ENCODE measurements around the gene TBX2.
A peak's percentile ranks its signal among the peaks of the same experiment; 100 is the strongest.

TBX2 gene

DNA sequence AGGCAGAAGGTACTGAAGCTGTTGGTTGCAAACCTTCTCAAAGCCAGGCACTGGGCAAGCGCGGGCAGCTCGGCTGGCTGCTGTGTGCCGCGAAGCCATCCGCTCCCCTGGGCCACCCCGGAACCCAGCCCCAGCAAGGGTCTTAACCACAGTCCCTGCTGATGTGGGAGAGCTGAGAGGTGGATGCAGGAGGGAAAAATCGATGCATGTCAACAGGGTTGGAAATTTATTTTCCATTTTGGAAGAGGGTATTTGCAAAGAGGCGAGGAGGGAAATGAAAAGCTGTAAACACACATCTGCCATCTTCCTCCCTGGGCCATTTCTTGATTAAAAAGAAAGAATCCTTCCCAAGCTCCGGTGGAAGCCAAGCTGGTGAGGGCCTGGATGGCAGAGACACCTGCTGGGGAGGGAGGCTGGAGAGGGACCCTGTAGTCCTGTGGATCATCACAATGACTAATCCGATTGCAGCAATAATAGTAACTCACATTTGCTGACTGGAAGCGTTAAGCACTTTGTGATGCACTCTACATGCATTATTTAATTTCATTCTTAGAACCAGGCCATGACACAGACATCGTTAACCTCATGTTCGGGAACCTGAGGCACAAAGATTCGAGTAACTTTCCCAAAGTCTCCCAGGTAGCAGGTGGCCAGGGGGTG is 13.9 kb upstream of the TBX2 start:
- no peak overlapping the region for H3K4me3 ChIP-seq (ENCODE audit: low read length)
- DNase-seq (ENCODE audit: low read depth): no peak
- TF ChIP-seq, protein P1, sequence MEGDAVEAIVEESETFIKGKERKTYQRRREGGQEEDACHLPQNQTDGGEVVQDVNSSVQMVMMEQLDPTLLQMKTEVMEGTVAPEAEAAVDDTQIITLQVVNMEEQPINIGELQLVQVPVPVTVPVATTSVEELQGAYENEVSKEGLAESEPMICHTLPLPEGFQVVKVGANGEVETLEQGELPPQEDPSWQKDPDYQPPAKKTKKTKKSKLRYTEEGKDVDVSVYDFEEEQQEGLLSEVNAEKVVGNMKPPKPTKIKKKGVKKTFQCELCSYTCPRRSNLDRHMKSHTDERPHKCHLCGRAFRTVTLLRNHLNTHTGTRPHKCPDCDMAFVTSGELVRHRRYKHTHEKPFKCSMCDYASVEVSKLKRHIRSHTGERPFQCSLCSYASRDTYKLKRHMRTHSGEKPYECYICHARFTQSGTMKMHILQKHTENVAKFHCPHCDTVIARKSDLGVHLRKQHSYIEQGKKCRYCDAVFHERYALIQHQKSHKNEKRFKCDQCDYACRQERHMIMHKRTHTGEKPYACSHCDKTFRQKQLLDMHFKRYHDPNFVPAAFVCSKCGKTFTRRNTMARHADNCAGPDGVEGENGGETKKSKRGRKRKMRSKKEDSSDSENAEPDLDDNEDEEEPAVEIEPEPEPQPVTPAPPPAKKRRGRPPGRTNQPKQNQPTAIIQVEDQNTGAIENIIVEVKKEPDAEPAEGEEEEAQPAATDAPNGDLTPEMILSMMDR (conservative IDR thresholded peaks at IDR 0.05; ENCODE audit: low read length): no peak

DNA sequence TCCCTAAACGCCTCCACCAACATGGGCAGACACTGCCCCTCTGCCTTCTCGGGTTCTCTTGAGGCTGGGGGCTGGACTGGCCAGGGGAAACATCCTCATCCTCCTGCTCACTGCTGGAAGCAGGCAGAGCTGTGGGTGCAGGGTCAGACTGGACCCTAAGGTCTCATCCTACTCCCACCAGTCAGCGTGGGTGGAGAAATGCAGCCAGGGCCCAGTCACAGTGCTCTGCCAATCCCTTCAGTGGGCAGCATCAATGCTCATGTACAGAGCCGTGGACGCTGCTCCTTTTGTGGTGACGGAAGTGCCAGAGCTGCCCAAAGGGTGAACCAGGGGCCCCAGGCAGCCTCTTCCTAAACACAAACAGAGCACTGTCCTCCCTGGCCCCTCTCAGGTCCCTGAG is 13.4 kb upstream of the TBX2 start:
- TF ChIP-seq, protein P1 (conservative IDR thresholded peaks at IDR 0.05; ENCODE audit: low read length): no peak
- H3K4me3 ChIP-seq (ENCODE audit: low read length): no peak overlapping the region
- no peak for DNase-seq (ENCODE audit: low read depth)

- DNase-seq (ENCODE audit: low read depth): no peak
- H3K4me3 ChIP-seq (ENCODE audit: low read length): no peak overlapping the region
- TF ChIP-seq, protein P1 (conservative IDR thresholded peaks at IDR 0.05; ENCODE audit: low read length): no peak
These were observed 12.6 kb upstream of the TBX2 start for GRCh38 chr17:61387011-61387410.

DNA sequence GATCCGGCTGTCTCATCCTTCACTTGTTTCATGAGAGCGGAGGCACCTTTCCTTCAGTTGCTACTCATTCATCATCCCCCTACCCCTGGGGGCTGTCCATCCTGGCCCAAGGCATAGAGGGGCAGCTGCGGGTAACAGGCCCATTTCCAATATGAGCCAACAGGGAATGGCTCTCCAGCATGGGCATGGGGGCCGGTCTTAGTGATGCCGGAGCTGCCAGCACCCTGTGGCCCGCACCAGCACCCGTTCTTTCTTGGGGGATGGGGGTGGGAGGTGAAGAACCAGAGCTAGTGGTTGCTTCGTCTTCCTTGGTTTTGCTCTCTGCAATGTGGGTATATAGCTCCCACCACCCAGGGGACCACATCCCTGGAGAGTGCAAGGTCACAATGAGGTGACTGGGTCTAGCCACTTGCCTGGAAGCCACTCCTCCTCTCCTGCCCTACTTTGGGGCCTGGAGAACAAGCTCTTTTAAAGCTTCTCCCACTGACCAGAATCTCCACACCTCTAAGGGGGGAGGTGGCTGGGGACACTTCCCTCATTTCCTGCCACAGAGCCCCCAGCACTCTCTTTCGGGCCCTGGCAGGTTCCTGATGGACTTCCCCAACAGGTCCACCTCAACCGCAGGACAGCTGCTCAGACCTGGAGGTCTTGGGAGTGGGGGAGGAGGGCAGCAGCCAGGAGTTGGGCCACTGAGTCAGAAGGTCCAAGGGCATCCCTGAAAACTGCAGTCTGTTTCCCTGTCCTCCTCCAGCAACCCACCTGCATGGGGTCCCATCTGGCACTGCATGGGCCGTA is 11.9 kb upstream of the TBX2 start:
- TF ChIP-seq, protein P1 (conservative IDR thresholded peaks at IDR 0.05; ENCODE audit: low read length): no peak
- no peak overlapping the region for H3K4me3 ChIP-seq (ENCODE audit: low read length)

GRCh38 chr17:61388561-61389356 is 10.9 kb upstream of the TBX2 start:
- TF ChIP-seq, protein P1 (conservative IDR thresholded peaks at IDR 0.05; ENCODE audit: low read length): no peak
- no peak overlapping the region for H3K4me3 ChIP-seq (ENCODE audit: low read length)
- no peak for DNase-seq (ENCODE audit: low read depth)

More for the DNA sequence above, 11.9 kb upstream of the TBX2 start:
- no peak for DNase-seq (ENCODE audit: low read depth)

GRCh38 chr17:61389670-61390478 is 9.8 kb upstream of the TBX2 start:
- peak; percentile 24 for DNase-seq (ENCODE audit: low read depth)

More at GRCh38 chr17:61389670-61390478, 9.8 kb upstream of the TBX2 start:
- H3K4me3 ChIP-seq (ENCODE audit: low read length): no peak overlapping the region; the same call in 1 of the 2 replicates
- TF ChIP-seq, protein P1 (conservative IDR thresholded peaks at IDR 0.05; ENCODE audit: low read length): peak; percentile 74

Data from AG10803 (cell line).